GM18858 (cell line): Measurements from ENCODE around the gene ZSCAN25.
"Not testable (repeated sequence)": the region's sequence is repeated elsewhere in the genome, so short reads cannot be mapped to it uniquely, and the experiment has no call there.

Experiments
- ATAC-seq: cut with Tn5 transposase; IDR thresholded peaks from one replicate; pipeline ENCODE4 v1.9.1; 2021; ENCODE audit not compliant: unreplicated experiment

The ZSCAN25 gene

GRCh38 chr7:99617192-99617781 is 541 bp downstream of the ZSCAN25 start:
- no peak for ATAC-seq

DNA sequence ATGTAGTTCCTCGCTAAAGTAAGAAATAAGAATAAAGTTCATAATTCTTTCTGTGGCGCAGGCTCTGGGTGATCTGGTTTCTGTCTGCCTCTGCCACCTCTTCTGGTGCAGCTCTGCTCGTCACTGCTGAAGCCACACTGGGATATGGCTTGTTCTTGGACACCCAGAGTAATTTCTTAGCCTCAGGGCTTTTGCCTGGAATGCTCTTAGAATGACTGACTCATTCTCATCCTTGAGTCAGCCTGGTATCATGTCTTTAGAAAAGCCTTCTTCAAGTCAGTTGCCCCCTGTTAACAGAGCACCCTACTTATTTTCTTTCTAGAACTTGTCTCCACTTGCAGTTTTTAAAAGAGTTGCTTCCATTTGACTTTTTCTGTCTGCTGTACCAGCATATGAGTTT is 2.0 kb downstream of the ZSCAN25 start:
- ATAC-seq, result no peak

DNA sequence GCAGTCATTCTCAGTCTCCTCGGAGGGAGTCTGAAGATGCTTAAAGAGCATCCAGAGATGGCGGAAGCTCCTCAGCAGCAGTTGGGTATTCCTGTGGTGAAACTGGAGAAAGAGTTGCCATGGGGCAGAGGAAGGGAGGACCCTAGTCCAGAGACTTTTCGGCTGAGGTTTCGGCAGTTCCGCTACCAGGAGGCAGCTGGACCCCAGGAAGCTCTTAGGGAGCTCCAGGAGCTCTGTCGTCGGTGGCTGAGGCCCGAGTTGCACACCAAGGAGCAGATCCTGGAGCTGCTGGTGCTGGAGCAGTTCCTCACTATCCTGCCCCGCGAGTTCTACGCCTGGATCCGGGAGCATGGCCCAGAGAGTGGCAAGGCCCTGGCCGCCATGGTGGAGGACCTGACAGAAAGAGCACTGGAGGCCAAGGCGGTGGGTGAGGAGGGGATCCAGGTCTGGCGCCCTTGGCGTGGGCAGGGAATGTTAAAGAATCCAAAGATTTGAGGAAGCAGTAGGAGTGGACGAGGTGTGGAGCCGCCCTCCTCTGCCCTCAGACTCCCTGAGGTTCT is 2.9 kb downstream of the ZSCAN25 start:
- ATAC-seq, result no peak

DNA sequence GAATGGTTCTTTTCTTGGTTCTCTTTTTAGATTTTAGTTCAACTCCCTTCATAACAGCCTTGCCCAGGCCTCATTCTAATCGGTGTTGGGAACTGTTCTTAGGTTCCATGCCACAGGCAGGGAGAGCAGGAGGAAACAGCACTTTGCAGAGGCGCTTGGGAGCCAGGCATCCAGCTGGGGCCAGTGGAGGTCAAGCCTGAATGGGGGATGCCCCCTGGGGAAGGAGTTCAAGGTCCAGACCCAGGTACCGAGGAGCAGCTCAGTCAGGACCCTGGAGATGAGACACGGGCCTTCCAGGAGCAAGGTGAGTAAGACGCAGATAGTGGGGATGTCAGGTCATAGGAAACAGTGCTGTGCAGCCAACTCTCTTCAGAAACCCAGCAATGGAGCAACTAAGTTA is 4.5 kb downstream of the ZSCAN25 start:
- ATAC-seq, result no peak

- no peak for ATAC-seq
Observed at GRCh38 chr7:99622596-99622995, 5.8 kb downstream of the ZSCAN25 start.

- no peak for ATAC-seq
Observed at GRCh38 chr7:99623091-99623693, 6.4 kb downstream of the ZSCAN25 start.

DNA sequence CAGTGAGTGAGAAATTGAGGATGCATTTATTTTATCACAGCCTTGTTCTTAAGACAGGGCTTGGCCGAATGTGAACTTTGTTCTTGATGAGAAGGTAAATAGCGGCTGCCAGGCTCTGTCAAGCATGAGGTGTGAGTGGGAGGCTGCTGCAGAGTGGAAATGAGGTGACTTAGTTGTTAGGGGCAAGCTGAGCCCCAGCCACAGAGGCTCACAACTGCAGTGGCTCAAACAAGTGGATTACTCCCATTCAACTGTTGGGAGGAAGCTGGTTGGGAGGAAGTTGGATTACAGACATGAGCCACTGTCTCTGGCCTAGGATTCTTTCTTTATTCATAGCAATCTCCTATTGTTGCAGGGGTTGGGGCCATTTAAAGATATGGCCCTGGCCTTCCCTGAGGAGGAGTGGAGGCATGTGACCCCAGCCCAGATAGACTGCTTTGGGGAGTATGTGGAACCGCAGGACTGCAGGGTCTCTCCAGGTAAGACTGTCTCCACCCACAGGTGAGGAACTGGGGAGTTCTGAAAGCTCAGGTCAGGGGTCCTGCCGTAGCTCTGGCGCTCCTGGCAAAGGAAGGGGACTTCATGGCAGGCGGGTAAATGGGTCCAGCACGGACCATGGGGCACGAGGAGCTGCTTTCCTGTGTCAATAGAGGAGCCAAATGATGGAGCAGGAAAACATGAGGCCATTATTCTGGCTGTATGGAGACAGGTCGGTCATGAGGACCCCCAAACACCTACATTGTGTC is 7.1 kb downstream of the ZSCAN25 start:
- no peak for ATAC-seq

DNA sequence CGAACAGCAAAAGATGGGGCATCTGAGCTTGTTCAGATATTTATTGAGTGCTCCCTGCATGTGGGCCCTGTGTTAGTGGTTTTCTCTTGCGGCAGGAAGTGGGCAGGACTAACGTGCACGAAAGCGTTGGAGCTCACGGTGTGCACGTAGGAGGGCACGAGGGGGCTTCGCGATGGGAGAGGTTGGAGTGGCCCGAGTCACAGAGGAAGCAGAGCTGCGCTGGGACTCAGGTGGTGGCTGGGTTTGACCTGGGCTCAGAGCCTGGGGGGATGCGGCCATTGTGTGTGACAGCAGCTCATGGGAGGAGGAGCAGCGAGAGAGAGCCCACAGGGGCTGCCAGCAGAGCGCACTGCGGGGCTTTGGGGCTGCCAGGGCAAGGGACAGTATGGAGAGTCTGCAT is 7.7 kb downstream of the ZSCAN25 start:
- no peak for ATAC-seq

DNA sequence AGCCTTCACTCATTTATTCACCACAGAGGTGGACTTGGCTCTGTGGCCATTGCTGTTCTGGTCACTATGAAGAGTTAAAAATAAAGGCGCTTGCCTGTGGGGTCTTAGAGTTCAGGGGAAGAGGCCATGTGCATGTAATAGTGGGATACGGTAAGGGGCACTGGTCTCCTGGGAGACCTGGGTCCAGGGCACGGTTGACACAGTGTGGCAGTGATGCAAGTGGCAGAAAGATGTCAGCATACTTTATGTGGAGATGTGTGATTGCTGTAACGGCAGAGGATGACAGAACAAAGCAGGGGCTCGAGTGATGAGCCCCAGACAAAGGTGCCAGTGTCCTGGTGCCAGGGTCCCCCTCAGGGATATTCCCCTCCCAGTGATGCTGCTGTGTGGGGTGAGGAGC is 8.6 kb downstream of the ZSCAN25 start:
- ATAC-seq, result no peak

DNA sequence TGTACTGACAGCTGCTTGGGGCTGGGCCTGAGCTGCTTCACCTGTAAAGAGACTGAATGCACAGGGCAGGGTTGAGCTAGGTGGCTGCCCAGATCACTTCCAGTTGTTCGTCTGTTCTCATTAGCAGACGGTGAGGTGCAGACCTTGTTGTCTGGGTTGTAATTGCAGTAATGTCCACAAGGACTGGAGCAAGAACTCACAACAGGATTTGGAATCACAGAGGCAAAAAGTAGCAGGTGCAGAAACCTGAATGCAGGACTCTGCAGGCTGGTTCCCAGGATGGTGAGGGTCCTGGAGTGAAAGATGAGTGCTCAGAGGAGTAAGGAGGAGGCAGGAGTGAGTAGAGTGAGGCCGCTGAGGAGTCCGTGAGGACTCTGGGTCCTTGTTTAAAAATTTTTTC is 9.2 kb downstream of the ZSCAN25 start:
- ATAC-seq, result no peak

DNA sequence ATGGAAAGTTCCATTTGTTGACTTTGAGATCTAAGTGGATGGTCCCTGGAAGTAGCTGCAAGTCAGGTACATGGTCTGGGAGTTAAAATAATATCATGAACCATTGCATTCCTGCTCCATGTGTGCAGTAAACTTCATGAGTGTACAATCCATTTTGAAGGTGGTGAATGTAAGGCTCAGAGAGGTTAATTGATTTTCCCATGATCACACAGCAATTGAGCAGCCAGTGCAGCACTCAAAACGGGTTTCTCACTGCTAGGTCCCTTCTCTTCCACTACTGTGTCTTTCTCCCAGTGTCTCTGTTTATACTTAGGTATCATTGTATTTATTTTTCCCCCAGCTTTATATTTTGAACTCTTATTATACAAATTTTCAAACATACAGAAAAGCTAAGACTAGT is 9.9 kb downstream of the ZSCAN25 start:
- no peak for ATAC-seq

DNA sequence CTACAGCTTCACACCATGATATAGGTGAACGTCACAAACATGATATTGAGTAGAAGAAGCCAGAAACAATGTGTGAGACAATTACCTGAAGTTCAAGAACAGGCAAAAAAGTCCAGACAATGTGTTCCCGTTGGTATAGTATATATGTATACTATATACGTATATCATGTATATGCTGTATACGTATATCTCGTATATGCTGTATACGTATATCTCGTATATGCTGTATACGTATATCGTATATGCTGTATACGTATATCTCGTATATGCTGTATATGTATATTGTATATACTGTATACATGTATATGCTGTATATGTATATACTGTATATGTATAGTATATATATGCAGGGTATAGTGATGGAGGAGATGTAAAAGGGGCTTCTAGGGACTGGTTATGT is 10.8 kb downstream of the ZSCAN25 start:
- no peak for ATAC-seq

GRCh38 chr7:99628471-99629465 is 12.0 kb downstream of the ZSCAN25 start:
- no peak for ATAC-seq

DNA sequence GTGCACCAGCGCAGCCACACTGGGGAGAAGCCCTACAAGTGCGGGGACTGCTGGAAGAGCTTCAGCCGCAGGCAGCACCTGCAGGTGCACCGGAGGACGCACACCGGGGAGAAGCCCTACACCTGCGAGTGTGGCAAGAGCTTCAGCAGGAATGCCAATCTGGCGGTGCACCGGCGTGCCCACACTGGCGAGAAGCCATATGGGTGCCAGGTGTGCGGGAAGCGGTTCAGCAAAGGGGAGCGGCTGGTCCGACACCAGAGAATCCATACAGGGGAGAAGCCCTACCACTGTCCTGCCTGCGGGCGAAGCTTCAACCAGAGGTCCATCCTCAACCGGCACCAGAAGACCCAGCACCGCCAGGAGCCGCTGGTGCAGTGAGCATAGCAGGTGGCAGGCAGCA is 12.9 kb downstream of the ZSCAN25 start:
- no peak for ATAC-seq

DNA sequence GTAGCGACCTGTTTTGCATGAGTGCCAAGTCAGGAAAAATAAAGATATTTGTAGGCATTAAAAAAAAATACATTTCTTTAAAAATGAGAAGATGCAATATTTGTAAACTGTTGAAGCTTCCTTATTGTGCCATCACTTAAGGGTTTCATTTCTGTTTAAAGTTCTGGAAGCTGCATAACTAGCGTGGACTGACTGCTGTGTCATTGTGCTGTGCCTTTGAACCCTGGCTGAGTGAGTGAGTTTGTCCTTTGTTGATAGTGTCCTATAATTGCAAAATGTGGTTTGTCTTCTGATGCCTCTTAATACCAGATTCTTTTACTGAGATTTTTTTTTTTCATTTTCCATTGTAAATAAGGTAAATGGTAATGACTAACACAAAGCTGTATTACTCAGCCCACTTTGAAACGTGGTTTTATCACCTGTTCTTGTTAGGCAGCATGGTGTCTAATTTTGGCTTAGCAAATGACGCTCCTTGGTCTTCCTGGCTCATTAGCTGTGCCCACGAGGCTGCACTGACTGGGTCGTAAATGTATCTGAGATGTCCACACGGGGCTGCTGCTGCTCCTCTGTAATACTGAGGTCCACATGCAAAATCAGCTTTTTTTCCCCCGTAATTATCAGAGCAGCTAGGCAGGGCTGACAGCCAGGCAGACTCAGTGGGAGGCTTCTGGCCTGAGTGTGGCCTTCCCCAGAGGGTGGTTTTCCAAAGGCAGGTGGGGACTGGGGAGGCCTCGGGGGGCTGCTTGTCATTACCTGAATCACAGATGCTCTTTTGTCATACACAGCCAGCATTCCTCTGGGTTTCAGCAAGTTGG is 14.8 kb downstream of the ZSCAN25 start:
- ATAC-seq, result no peak

DNA sequence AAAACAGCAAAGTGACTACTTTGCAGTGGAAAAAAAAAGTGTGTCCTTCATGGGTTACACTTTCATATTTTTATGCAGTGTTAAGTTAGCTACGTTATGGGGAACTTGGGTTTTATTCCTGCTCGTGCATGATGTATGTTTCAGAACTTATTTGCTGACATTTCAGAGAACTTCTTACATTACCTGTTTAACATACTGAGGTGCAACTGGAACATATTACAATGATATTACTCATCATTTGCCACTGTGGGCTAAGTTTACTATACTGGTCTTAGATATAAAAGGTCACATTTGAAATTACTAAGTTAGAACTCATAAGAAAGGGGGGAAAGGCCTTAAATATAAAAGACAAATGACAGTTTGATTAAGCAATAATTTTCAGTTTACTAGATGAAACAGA is 20.7 kb downstream of the ZSCAN25 start:
- ATAC-seq, result not testable (repeated sequence)

GRCh38 chr7:99638731-99639130 is 22.0 kb downstream of the ZSCAN25 start:
- no peak for ATAC-seq

- ATAC-seq, result no peak
Observed at GRCh38 chr7:99639267-99639666, 22.5 kb downstream of the ZSCAN25 start.

DNA sequence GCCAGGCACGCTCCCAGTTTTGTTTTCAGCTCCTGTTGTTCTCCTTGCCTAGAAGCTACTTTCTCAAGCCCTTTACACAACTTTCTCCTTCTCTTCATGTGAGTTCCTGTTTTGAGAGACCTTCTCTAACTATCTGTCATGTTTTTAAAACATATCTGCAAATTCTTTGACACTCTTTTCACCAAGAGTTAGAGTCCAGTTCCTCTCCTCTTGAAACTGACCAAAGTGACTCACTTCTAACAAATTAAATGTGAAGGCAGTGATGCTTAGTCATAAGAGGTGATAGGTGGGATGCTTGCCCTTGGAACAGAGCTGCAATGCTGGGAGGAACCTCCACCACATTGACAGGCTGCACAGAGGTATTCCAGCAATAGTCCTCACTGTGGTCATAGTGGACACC is 25.3 kb downstream of the ZSCAN25 start:
- ATAC-seq, result no peak

- no peak for ATAC-seq
Observed at GRCh38 chr7:99643464-99643863, 26.7 kb downstream of the ZSCAN25 start.
